Measurements from ENCODE around the gene TMEM229B.

Gene TMEM229B

DNA sequence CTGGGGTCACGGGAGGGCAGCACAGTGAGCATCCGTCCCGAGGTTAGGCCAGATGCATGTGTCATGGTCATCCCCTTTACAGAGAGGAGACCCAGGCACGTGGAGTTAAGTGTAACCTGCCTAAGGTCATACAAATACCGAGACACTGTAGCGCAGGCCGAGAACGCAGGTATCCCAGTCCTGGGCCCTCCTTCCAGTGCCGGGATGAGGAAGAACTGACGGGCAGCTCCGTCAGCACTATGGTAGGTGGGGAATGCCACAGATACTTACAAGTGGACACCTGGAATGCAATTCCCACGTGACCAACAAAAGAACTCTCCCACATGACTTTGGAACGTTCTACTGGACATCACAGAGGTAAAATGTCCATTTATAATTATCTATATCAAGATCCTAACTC, 8.7 kb upstream of the TMEM229B start:
- Histone ChIP-seq H3K9me3 (ENCODE audit: insufficient read depth, low read length, severe bottlenecking) (peaks cover 17% of the 10 kb centered on the region), H3K27me3 (ENCODE audit: insufficient read depth, low read length, poor library complexity) (no peaks in the 10 kb centered on the region), H2AFZ (ENCODE audit: low read depth, low read length) (no peak overlapping the region), H3K4me3 (ENCODE audit: low read depth in 1 of 2, low read length in 2 of 2) (no peak overlapping the region), H3K36me3 (ENCODE audit: insufficient read depth, low read length) (no peaks in the 10 kb centered on the region), H3K4me1 (ENCODE audit: insufficient read depth, low read length) (no peaks in the 10 kb centered on the region), H3K27ac (ENCODE audit: low read length) (no peak overlapping the region), H3K9ac (ENCODE audit: low read depth, low read length) (no peak overlapping the region), H4K20me1 (ENCODE audit: insufficient read depth, low read length) (no peaks in the 10 kb centered on the region), H3K4me2 (ENCODE audit: insufficient read depth, low read length) (no peak overlapping the region), H3K79me2 (ENCODE audit: insufficient read depth, low read length) (no peaks in the 10 kb centered on the region)
- ATAC-seq (ENCODE audit: insufficient read depth, low read depth): no peak
- no peak for DNase-seq
- TF ChIP-seq EZH2 (IDR thresholded peaks at IDR 0.05; ENCODE audit: borderline replicate concordance, low read depth, low read length, severe bottlenecking): no peak
- TF ChIP-seq, protein P1, sequence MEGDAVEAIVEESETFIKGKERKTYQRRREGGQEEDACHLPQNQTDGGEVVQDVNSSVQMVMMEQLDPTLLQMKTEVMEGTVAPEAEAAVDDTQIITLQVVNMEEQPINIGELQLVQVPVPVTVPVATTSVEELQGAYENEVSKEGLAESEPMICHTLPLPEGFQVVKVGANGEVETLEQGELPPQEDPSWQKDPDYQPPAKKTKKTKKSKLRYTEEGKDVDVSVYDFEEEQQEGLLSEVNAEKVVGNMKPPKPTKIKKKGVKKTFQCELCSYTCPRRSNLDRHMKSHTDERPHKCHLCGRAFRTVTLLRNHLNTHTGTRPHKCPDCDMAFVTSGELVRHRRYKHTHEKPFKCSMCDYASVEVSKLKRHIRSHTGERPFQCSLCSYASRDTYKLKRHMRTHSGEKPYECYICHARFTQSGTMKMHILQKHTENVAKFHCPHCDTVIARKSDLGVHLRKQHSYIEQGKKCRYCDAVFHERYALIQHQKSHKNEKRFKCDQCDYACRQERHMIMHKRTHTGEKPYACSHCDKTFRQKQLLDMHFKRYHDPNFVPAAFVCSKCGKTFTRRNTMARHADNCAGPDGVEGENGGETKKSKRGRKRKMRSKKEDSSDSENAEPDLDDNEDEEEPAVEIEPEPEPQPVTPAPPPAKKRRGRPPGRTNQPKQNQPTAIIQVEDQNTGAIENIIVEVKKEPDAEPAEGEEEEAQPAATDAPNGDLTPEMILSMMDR (IDR thresholded peaks at IDR 0.05; ENCODE audit: borderline replicate concordance, extremely low read depth, low read length, poor library complexity, severe bottlenecking): no peak

DNA sequence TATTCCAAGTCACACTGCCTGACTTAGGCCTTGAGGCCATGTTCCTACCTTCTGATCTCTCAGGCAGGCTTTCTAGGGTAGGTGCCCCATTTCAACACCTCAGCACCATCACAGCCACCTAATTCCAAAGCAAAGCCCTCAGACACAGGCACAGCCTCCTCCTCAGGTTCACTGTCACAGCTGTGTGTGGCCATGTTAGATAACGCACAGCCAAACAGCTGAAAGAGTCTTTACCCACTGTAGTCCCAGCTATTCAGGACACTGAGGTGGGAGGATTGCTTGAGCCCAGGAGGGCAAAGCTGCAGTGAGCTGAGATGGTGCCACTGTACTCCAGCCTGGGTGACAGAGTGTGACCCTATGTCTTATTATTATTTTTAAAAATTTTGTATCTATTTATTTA, 7.3 kb upstream of the TMEM229B start:
- no peak for TF ChIP-seq EZH2 (IDR thresholded peaks at IDR 0.05; ENCODE audit: borderline replicate concordance, low read depth, low read length, severe bottlenecking)
- TF ChIP-seq, protein P1 (IDR thresholded peaks at IDR 0.05; ENCODE audit: borderline replicate concordance, extremely low read depth, low read length, poor library complexity, severe bottlenecking): no peak
- Histone ChIP-seq H3K79me2 (ENCODE audit: insufficient read depth, low read length) (no peaks in the 10 kb centered on the region), H3K4me3 (ENCODE audit: low read depth in 1 of 2, low read length in 2 of 2) (no peak overlapping the region), H3K9me3 (ENCODE audit: insufficient read depth, low read length, severe bottlenecking) (peaks cover 17% of the 10 kb centered on the region), H3K27ac (ENCODE audit: low read length) (no peak overlapping the region), H2AFZ (ENCODE audit: low read depth, low read length) (no peak overlapping the region), H3K27me3 (ENCODE audit: insufficient read depth, low read length, poor library complexity) (no peaks in the 10 kb centered on the region), H4K20me1 (ENCODE audit: insufficient read depth, low read length) (no peaks in the 10 kb centered on the region), H3K9ac (ENCODE audit: low read depth, low read length) (no peak overlapping the region), H3K4me2 (ENCODE audit: insufficient read depth, low read length) (no peak overlapping the region), H3K4me1 (ENCODE audit: insufficient read depth, low read length) (no peaks in the 10 kb centered on the region), H3K36me3 (ENCODE audit: insufficient read depth, low read length) (no peaks in the 10 kb centered on the region)
- ATAC-seq (ENCODE audit: insufficient read depth, low read depth) (no peak; the same call in 2 of the 3 replicates), DNase-seq (no peak)

DNA sequence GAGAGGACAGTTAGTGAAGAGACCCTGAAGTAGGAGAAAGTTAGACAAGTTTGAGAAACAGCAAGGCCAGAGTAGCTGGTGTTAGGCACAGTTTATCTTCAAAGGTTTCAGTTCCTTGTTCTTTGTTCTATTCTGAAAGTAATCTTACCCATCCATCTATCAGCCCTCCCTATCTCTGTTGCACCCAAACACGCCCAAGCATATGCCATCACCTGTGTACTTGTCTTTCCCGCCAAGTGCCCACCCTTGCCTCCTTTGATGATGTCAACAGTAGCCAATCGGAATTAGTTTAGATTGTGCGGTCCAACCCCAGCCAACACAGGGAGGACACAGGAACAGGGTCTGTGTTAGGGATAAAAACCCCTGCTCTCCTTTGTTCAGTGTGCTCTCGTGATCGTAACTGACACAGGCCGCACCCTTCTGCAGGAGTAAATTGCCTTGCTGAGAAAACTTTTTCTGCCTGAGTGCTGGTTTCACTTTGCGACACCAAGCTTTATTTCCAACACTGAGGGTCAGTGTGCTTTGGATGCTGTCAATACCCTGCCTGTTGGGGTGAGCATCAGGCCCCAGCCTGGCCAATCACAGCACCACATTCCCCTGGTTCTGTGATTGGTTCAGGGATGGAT, 4.7 kb upstream of the TMEM229B start:
- no peak for DNase-seq
- ATAC-seq (ENCODE audit: insufficient read depth, low read depth): no peak
- H4K20me1 ChIP-seq (ENCODE audit: insufficient read depth, low read length): no peaks in the 10 kb centered on the region

More for the DNA sequence above, 4.7 kb upstream of the TMEM229B start:
- no peak overlapping the region for H3K4me2 ChIP-seq (ENCODE audit: insufficient read depth, low read length)
- H3K9me3 ChIP-seq (ENCODE audit: insufficient read depth, low read length, severe bottlenecking): peaks cover 17% of the 10 kb centered on the region
- H3K4me3 ChIP-seq (ENCODE audit: low read depth in 1 of 2, low read length in 2 of 2): no peak overlapping the region
- no peaks in the 10 kb centered on the region for H3K36me3 ChIP-seq (ENCODE audit: insufficient read depth, low read length)
- H3K79me2 ChIP-seq (ENCODE audit: insufficient read depth, low read length): no peaks in the 10 kb centered on the region
- H3K27me3 ChIP-seq (ENCODE audit: insufficient read depth, low read length, poor library complexity): no peaks in the 10 kb centered on the region
- H3K9ac ChIP-seq (ENCODE audit: low read depth, low read length): no peak overlapping the region
- H2AFZ ChIP-seq (ENCODE audit: low read depth, low read length): no peak overlapping the region
- TF ChIP-seq EZH2 (IDR thresholded peaks at IDR 0.05; ENCODE audit: borderline replicate concordance, low read depth, low read length, severe bottlenecking): no peak
- TF ChIP-seq, protein P1 (IDR thresholded peaks at IDR 0.05; ENCODE audit: borderline replicate concordance, extremely low read depth, low read length, poor library complexity, severe bottlenecking): no peak
- H3K4me1 ChIP-seq (ENCODE audit: insufficient read depth, low read length): peaks cover 14% of the 10 kb centered on the region
- H3K27ac ChIP-seq (ENCODE audit: low read length): no peak overlapping the region

All from DND-41 (cell line).